Neutrophil (primary cell): ENCODE results near the gene SOCS7.

Experiments used
- H3K27ac ChIP-seq: fragments of 200-600 bp; sonication (generic); 2 replicates; pipeline ENCODE4 v1.5.1; 2016; ENCODE audit warnings: mild to moderate bottlenecking, moderate library complexity
- H3K27me3 ChIP-seq: fragments of 200-600 bp; sonication (generic); 2 replicates; pipeline ENCODE4 v1.6.0; 2016; ENCODE audit warnings: mild to moderate bottlenecking
- H3K36me3 ChIP-seq: fragments of 200-600 bp; sonication (generic); 2 replicates; pipeline ENCODE4 v1.5.1; 2017
- H3K4me1 ChIP-seq, 2 experiments: fragments of 200-600 bp in 1 of 2; sonication (generic) in 1 of 2; 1 replicate in 1 of 2; 2 replicates in 1 of 2; pipeline versions ENCODE4 v1.5.1 to v1.6.1; 2013 to 2016; ENCODE audit warnings: low read depth in 1 of 2, low read length in 1 of 2, mild to moderate bottlenecking in 1 of 2, moderate library complexity in 1 of 2; ENCODE audit not compliant: control insufficient read depth in 1 of 2, insufficient read depth in 1 of 2
- H3K4me3 ChIP-seq, 2 experiments: fragments of 200-600 bp in 1 of 2; sonication (generic) in 1 of 2; 1 replicate in 1 of 2; 2 replicates in 1 of 2; pipeline ENCODE4 v1.5.1; 2013 to 2016; ENCODE audit warnings: low read depth in 1 of 2, low read length in 1 of 2, mild to moderate bottlenecking in 1 of 2, moderate library complexity in 1 of 2
- H3K9me3 ChIP-seq: fragments of 200-600 bp; sonication (generic); 2 replicates; pipeline ENCODE4 v1.5.1; 2016
- CTCF ChIP-seq: fragments of 200-600 bp; sonication (generic); IDR thresholded peaks from 2 replicates; pipeline ENCODE4 v1.5.1; 2016; ENCODE audit warnings: antibody characterized with exemption

The SOCS7 gene

GRCh38 chr17:38353086-38353604 is 1.5 kb downstream of the SOCS7 start:
- no peak overlapping the region for H3K27ac ChIP-seq
- H3K36me3 ChIP-seq = no peaks in the 10 kb centered on the region
- H3K27me3 ChIP-seq = peaks cover 12% of the 10 kb centered on the region
- peaks cover 15% of the 10 kb centered on the region in 2 experiments for H3K4me1 ChIP-seq
- H3K9me3 ChIP-seq = no peaks in the 10 kb centered on the region
- peak overlapping the region; percentile 66 to 93 for H3K4me3 ChIP-seq
- no peak for TF ChIP-seq CTCF

DNA sequence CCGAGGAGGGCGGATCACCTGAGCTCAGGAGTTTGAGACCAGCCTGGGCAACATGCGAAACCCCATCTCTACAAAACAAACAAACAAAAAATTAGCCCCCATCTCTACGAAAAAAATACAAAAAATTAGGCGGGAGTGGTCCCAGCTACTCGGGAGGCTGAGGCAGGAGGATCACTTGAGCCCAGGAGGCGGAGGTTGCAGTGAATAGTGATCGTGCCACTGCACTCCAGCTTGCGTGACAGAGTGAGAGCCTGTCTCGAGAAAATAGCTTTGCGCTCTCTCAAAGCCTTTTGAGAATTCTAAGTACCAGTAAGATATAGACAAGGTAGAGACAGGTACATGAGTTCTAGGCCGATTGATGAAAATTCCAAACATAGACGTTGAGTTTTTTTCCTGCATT is 2.0 kb downstream of the SOCS7 start:
- H3K4me3 ChIP-seq = no peak overlapping the region
- no peak overlapping the region for H3K27ac ChIP-seq
- no peak for TF ChIP-seq CTCF
- H3K36me3 ChIP-seq = no peaks in the 10 kb centered on the region
- no peaks in the 10 kb centered on the region for H3K9me3 ChIP-seq
- H3K4me1 ChIP-seq = peaks cover 15% of the 10 kb centered on the region in 2 experiments
- H3K27me3 ChIP-seq = peaks cover 12% of the 10 kb centered on the region

- Histone ChIP-seq H3K9me3 (no peaks in the 10 kb centered on the region), H3K27me3 (peaks cover 12% of the 10 kb centered on the region), H3K36me3 (no peaks in the 10 kb centered on the region), H3K27ac (no peak overlapping the region), H3K4me1 (peaks cover 15% of the 10 kb centered on the region in 2 experiments), H3K4me3 (no peak overlapping the region)
- no peak for TF ChIP-seq CTCF
These were observed 2.8 kb downstream of the SOCS7 start for GRCh38 chr17:38354466-38354865.

- TF ChIP-seq CTCF = no peak
- H3K9me3 ChIP-seq = no peaks in the 10 kb centered on the region
- H3K4me1 ChIP-seq = peaks cover 15% of the 10 kb centered on the region in 2 experiments
- H3K36me3 ChIP-seq = no peaks in the 10 kb centered on the region
- H3K4me3 ChIP-seq = no peak overlapping the region
- H3K27me3 ChIP-seq = peaks cover 12% of the 10 kb centered on the region
- no peak overlapping the region for H3K27ac ChIP-seq
These were observed 3.6 kb downstream of the SOCS7 start for GRCh38 chr17:38355251-38355650.

GRCh38 chr17:38357486-38358123 is 6.0 kb downstream of the SOCS7 start:
- Histone ChIP-seq H3K27me3 (peaks cover 8% of the 10 kb centered on the region), H3K36me3 (no peaks in the 10 kb centered on the region), H3K9me3 (no peaks in the 10 kb centered on the region), H3K4me1 (peaks cover 7 to 8% of the 10 kb centered on the region in 2 experiments), H3K4me3 (no peak overlapping the region), H3K27ac (no peak overlapping the region)
- no peak for TF ChIP-seq CTCF
